Panc1 (cell line): ENCODE measurements around the gene SRP72. TPM values are rescaled to one million over a fixed set of nuclear protein-coding genes. Genes with fewer than 3 reads are reported as not detected.

Experiments used
- ATAC-seq: fragments of 200-7000 bp; cut with Tn5 transposase; 2 replicates; pipeline ENCODE4 v1.9.1; 2020; ENCODE audit warnings: mild to moderate bottlenecking, moderate library complexity
- Bru-seq: library from RNA; stranded (reverse); fragments of 400-500 nt; gene quantifications from one replicate; lab custom pipeline; 2021; lab: Mats Ljungman, UMichigan
- BruChase-seq, 2 experiments: library from RNA; stranded (reverse); fragments of 400-500 nt; gene quantifications; one replicate each; lab custom pipeline; 2021; lab: Mats Ljungman, UMichigan
- BruUV-seq: library from RNA; stranded (reverse); fragments of 400-500 nt; replicated peaks from 2 replicates; lab custom pipeline; 2021; lab: Mats Ljungman, UMichigan
- CTCF ChIA-PET: fragments of 300-600 bp; sonication (Branson Sonifier 250); formaldehyde crosslinking; loops from one replicate; lab custom pipeline; 2022; ENCODE audit warnings: antibody characterized with exemption; lab: Charles Lee
- POLR2A ChIA-PET: fragments of 300-600 bp; sonication (Branson Sonifier 250); formaldehyde crosslinking; loops from one replicate; lab custom pipeline; 2022; ENCODE audit warnings: antibody characterized with exemption; lab: Charles Lee
- DNase-seq: peaks from one replicate; pipeline ENCODE4 v3.0.0-alpha.2; 2010; ENCODE audit warnings: low read depth, low spot score
- H3K27ac ChIP-seq: 2 replicates; pipeline ENCODE4 v1.5.1; 2011; ENCODE audit warnings: mild to moderate bottlenecking, low read length, inconsistent platforms
- H3K27me3 ChIP-seq: fragments of 200-500 bp; sonication (Bioruptor generic); 2 replicates; pipeline ENCODE4 v1.6.0; 2014; ENCODE audit warnings: low read length, inconsistent platforms; ENCODE audit not compliant: control insufficient read depth, insufficient read depth
- H3K36me3 ChIP-seq: fragments of 200-500 bp; sonication (Bioruptor generic); 2 replicates; pipeline ENCODE4 v1.5.1; 2014; ENCODE audit warnings: inconsistent platforms, mild to moderate bottlenecking, low read length, moderate library complexity; ENCODE audit not compliant: control insufficient read depth, insufficient read depth
- H3K4me1 ChIP-seq: 2 replicates; pipeline ENCODE4 v1.5.1; 2011; ENCODE audit warnings: inconsistent platforms, mild to moderate bottlenecking, low read length, moderate library complexity; ENCODE audit not compliant: control insufficient read depth, insufficient read depth
- H3K4me3 ChIP-seq, 2 experiments: 2 replicates each; pipeline ENCODE4 v1.5.1; 2011 to 2012; ENCODE audit warnings: low read depth in 2 of 2, low read length in 2 of 2, mild to moderate bottlenecking in 2 of 2, inconsistent platforms in 1 of 2, moderate library complexity in 1 of 2
- H3K9me3 ChIP-seq: fragments of 200-500 bp; sonication (Bioruptor generic); 2 replicates; pipeline ENCODE4 v1.5.1; 2014; ENCODE audit warnings: low read depth, mild to moderate bottlenecking, inconsistent platforms, low read length, moderate library complexity; ENCODE audit not compliant: control insufficient read depth, insufficient read depth
- POLR2AphosphoS5 ChIP-seq: IDR thresholded peaks from 2 replicates; pipeline ENCODE4 v1.6.1; 2012; ENCODE audit warnings: mild to moderate bottlenecking, low read depth, low read length, moderate library complexity
- SIN3A ChIP-seq: IDR thresholded peaks from 2 replicates; pipeline ENCODE4 v1.6.1; 2012; ENCODE audit warnings: low read depth, mild to moderate bottlenecking, low read length, moderate library complexity, borderline replicate concordance; ENCODE audit not compliant: insufficient read depth
- TCF7L2 ChIP-seq: IDR thresholded peaks from 2 replicates; pipeline ENCODE4 v1.6.1; 2011; ENCODE audit warnings: mild to moderate bottlenecking, low read depth, low read length, inconsistent platforms
- in situ Hi-C: cut with HindIII; loops from 2 replicates; pipeline ENCODE4 v1.10.0; 2016; ENCODE audit warnings: low sequenced_read_pairs, low pct_unique_long_range_greater_than_20kb
- intact Hi-C: fragments of 100-400 bp; cut with micrococcal nuclease; formaldehyde crosslinking; loops from one replicate; pipeline ENCODE4 v1.10.0; 2022; ENCODE audit not compliant: unreplicated experiment
- long read RNA-seq: library from polyadenylated mRNA; unstranded; transcript quantifications from one replicate; pipeline ENCODE4 v2.0.0, GENCODE V29; 2021; ENCODE audit not compliant: unreplicated experiment
- polyA plus RNA-seq: library from polyadenylated mRNA; unstranded; fragments of >200 nt; gene quantifications from one replicate; pipeline ENCODE4 v1.2.1, GENCODE V29; 2012; ENCODE audit warnings: missing spikeins; ENCODE audit not compliant: insufficient read length
- total RNA-seq: library from RNA; stranded (reverse); gene quantifications from one replicate; pipeline ENCODE4 v1.2.1, GENCODE V29; 2021; ENCODE audit not compliant: unreplicated experiment
- TF ChIP-seq, protein P1 (sequence below), 2 experiments: IDR thresholded peaks; 2 replicates each; pipeline ENCODE4 v1.6.1; 2011 to 2012; ENCODE audit warnings: low read depth in 2 of 2, control low read depth in 1 of 2, low read length in 1 of 2, mild to moderate bottlenecking in 1 of 2, moderate library complexity in 1 of 2; ENCODE audit not compliant: insufficient read depth in 1 of 2
- TF ChIP-seq, protein P2 (sequence below): fragments of 450-650 bp; IDR thresholded peaks from 2 replicates; pipeline ENCODE4 v1.5.1; 2017; ENCODE audit warnings: mild to moderate bottlenecking

Gene SRP72, protein sequence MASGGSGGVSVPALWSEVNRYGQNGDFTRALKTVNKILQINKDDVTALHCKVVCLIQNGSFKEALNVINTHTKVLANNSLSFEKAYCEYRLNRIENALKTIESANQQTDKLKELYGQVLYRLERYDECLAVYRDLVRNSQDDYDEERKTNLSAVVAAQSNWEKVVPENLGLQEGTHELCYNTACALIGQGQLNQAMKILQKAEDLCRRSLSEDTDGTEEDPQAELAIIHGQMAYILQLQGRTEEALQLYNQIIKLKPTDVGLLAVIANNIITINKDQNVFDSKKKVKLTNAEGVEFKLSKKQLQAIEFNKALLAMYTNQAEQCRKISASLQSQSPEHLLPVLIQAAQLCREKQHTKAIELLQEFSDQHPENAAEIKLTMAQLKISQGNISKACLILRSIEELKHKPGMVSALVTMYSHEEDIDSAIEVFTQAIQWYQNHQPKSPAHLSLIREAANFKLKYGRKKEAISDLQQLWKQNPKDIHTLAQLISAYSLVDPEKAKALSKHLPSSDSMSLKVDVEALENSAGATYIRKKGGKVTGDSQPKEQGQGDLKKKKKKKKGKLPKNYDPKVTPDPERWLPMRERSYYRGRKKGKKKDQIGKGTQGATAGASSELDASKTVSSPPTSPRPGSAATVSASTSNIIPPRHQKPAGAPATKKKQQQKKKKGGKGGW
- total RNA-seq (82.4 TPM), Bru-seq, nascent RNA (percentile 81 among the genes with signal in this experiment), BruChase-seq, experiment 1, labeled RNA remaining after a 2-hour chase (percentile 82 among the genes with signal in this experiment), BruChase-seq, experiment 2, labeled RNA remaining after a 6-hour chase (percentile 90 among the genes with signal in this experiment)
- 47.3 TPM for polyA plus RNA-seq
- long read RNA-seq, full-length matches to known transcripts = 22 of 87 reads
- long read RNA-seq, partial matches to known transcripts = 61 of 87 reads
- long read RNA-seq, other reads (novel, unspliced or antisense) = 4 of 87 reads

DNA sequence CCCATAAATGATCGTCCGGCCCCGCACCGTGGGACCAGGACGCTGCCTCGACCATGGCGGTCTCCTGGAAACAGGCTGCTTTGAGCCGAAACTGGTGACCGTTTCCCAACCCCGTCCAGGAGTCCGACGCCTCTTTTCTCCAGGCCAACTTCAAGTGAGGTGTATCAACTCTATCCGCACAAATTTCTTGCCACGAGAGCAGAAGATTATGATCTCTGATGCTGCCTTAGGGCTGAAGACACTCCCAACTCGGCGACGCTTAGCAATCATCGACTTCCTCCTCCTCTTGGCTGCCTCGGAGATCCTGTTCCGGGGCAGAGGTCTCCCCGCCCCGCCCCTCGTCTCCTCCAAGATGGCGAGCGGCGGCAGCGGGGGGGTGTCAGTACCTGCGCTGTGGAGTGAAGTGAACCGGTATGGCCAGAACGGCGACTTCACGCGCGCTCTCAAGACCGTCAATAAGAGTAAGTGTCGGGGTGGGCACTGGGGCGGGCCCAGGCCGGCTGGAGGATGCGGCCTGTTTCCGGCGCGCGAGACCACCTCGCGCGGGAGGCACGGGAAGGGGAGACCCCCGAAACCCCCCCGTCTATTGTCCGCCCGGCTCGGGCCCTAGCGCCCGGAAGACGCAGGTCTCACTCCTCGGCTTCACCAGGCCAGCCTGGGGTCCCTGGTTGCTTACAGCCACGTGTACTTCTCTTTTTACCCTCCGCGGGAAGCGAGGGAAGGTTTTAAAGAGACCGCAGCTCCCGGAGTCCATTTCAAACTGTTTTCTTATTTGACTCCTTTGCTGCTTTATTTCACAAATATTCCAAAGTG, at the start of gene SRP72:
Gene SRP72 (plus strand): TSS at position 334 of the 813 bp plus-strand sequence. CDS start 19 bp downstream, at position 353.
- in situ Hi-C loops (no loop called here), intact Hi-C loops (no loop called here)
- no peaks in the 10 kb centered on the region for H3K27me3 ChIP-seq
- H3K4me3 ChIP-seq = peak within 1 kb of the TSS; percentile 98 to 100
- BruUV-seq = no TSS peak
- POLR2A ChIA-PET = interaction anchor here (0.5 kb wide), 1 partner anchor 14 kb away, joined by 4 read pairs; no protein-coding TSS in a partner anchor
- DNase-seq (peak; percentile 15), ATAC-seq (peak; percentile 94)
- peaks cover 27% of the 10 kb centered on the region for H3K36me3 ChIP-seq
- peak; percentile 86 for TF ChIP-seq POLR2AphosphoS5
- TF ChIP-seq SIN3A = no peak
- no peak for TF ChIP-seq TCF7L2
- TF ChIP-seq, protein P1, sequence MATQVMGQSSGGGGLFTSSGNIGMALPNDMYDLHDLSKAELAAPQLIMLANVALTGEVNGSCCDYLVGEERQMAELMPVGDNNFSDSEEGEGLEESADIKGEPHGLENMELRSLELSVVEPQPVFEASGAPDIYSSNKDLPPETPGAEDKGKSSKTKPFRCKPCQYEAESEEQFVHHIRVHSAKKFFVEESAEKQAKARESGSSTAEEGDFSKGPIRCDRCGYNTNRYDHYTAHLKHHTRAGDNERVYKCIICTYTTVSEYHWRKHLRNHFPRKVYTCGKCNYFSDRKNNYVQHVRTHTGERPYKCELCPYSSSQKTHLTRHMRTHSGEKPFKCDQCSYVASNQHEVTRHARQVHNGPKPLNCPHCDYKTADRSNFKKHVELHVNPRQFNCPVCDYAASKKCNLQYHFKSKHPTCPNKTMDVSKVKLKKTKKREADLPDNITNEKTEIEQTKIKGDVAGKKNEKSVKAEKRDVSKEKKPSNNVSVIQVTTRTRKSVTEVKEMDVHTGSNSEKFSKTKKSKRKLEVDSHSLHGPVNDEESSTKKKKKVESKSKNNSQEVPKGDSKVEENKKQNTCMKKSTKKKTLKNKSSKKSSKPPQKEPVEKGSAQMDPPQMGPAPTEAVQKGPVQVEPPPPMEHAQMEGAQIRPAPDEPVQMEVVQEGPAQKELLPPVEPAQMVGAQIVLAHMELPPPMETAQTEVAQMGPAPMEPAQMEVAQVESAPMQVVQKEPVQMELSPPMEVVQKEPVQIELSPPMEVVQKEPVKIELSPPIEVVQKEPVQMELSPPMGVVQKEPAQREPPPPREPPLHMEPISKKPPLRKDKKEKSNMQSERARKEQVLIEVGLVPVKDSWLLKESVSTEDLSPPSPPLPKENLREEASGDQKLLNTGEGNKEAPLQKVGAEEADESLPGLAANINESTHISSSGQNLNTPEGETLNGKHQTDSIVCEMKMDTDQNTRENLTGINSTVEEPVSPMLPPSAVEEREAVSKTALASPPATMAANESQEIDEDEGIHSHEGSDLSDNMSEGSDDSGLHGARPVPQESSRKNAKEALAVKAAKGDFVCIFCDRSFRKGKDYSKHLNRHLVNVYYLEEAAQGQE (IDR thresholded peaks at IDR 0.05; ENCODE audit: insufficient read depth in 1 of 2, low read depth in 2 of 2, low read length in 1 of 2) = no peak
- TF ChIP-seq, protein P2, sequence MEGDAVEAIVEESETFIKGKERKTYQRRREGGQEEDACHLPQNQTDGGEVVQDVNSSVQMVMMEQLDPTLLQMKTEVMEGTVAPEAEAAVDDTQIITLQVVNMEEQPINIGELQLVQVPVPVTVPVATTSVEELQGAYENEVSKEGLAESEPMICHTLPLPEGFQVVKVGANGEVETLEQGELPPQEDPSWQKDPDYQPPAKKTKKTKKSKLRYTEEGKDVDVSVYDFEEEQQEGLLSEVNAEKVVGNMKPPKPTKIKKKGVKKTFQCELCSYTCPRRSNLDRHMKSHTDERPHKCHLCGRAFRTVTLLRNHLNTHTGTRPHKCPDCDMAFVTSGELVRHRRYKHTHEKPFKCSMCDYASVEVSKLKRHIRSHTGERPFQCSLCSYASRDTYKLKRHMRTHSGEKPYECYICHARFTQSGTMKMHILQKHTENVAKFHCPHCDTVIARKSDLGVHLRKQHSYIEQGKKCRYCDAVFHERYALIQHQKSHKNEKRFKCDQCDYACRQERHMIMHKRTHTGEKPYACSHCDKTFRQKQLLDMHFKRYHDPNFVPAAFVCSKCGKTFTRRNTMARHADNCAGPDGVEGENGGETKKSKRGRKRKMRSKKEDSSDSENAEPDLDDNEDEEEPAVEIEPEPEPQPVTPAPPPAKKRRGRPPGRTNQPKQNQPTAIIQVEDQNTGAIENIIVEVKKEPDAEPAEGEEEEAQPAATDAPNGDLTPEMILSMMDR = no peak
- no peaks in the 10 kb centered on the region for H3K9me3 ChIP-seq
- H3K4me1 ChIP-seq = peaks cover 15% of the 10 kb centered on the region; the same call in 1 of the 2 replicates
- peak within 1 kb of the TSS; percentile 98 for H3K27ac ChIP-seq
- CTCF ChIA-PET = no interaction called here

DNA sequence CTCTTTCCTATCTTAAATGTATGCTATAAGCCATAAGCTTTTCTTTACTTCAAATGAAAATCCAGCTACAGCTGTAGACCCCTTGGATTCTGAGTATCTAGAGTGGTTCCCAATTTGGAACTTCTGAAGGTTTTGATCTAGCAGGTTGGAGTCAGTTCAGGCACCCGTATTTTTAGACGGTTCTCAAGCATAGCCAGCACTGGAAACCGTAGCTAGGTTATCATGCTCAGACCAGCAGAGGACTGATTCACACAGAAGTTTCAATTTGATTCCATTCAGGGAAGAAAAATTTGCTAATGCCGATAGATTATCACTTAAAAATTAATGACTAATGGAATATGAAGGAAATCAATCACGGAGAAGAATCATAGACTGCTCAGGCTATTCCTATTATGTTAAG, 43.2 kb upstream of the SRP72 start:
- Histone ChIP-seq H3K27me3 (no peaks in the 10 kb centered on the region), H3K27ac (no peak overlapping the region), H3K36me3 (no peaks in the 10 kb centered on the region; the same call in 1 of the 2 replicates), H3K4me1 (no peaks in the 10 kb centered on the region), H3K9me3 (no peaks in the 10 kb centered on the region), H3K4me3 (no peak overlapping the region)
- POLR2A ChIA-PET = no interaction called here
- no TSS peak for BruUV-seq
- TF ChIP-seq SIN3A (no peak), POLR2AphosphoS5 (no peak), TCF7L2 (no peak)
- TF ChIP-seq, protein P1 (IDR thresholded peaks at IDR 0.05; ENCODE audit: insufficient read depth in 1 of 2, low read depth in 2 of 2, low read length in 1 of 2) = no peak
- TF ChIP-seq, protein P2 = no peak
- CTCF ChIA-PET = interaction anchor here (1.0 kb wide), 1 partner anchor 10 kb away, joined by 3 read pairs; no protein-coding TSS in a partner anchor
- DNase-seq (no peak), ATAC-seq (no peak)
- intact Hi-C loops = no loop called here
- in situ Hi-C loops = no loop called here
